ENCODE measurements around the gene NAA50.

Gene NAA50

GRCh38 chr3:113685124-113685523, 60.9 kb downstream of the NAA50 start:
- DNase-seq (ENCODE audit: low spot score): no peak
- in situ Hi-C loops (cut with MboI; ENCODE audit: low pct_unique_long_range_greater_than_20kb, low sequenced_read_pairs, unreplicated experiment): no loop called here
- TF ChIP-seq, protein P1, sequence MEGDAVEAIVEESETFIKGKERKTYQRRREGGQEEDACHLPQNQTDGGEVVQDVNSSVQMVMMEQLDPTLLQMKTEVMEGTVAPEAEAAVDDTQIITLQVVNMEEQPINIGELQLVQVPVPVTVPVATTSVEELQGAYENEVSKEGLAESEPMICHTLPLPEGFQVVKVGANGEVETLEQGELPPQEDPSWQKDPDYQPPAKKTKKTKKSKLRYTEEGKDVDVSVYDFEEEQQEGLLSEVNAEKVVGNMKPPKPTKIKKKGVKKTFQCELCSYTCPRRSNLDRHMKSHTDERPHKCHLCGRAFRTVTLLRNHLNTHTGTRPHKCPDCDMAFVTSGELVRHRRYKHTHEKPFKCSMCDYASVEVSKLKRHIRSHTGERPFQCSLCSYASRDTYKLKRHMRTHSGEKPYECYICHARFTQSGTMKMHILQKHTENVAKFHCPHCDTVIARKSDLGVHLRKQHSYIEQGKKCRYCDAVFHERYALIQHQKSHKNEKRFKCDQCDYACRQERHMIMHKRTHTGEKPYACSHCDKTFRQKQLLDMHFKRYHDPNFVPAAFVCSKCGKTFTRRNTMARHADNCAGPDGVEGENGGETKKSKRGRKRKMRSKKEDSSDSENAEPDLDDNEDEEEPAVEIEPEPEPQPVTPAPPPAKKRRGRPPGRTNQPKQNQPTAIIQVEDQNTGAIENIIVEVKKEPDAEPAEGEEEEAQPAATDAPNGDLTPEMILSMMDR (IDR thresholded peaks at IDR 0.05; ENCODE audit: extremely low read depth, insufficient read depth, missing control alignments): no peak

DNA sequence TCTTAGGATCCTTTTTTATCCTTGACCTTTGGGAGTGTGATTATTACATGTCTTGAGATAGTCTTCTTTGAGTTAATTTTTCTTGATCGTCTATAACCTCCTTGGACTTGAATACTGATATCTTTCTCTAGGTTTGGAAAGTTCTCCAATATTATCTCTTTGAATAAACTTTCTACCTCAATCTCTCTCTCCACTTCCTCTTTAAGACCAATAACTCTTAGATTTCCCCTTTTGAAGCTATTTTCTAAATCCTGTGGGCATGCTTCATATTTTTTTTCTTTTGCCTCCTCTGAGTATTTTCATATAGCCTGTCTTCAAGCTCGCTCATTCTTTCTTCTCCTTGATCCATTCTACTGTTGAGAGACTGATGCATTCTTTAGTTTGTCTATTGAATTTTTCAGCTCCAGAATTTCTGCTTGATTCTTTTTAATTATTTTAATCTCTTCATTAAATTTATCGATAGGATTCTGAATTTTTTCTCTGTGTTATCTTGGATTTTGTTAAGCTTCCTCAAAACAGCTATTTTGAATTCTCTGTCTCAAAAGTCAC, 61.7 kb downstream of the NAA50 start:
- DNase-seq (ENCODE audit: low spot score): no peak
- TF ChIP-seq, protein P1 (IDR thresholded peaks at IDR 0.05; ENCODE audit: extremely low read depth, insufficient read depth, missing control alignments): no peak
- in situ Hi-C loops (cut with MboI; ENCODE audit: low pct_unique_long_range_greater_than_20kb, low sequenced_read_pairs, unreplicated experiment): no loop called here

GRCh38 chr3:113678773-113679172, 67.3 kb downstream of the NAA50 start:
- in situ Hi-C loops (cut with MboI; ENCODE audit: low pct_unique_long_range_greater_than_20kb, low sequenced_read_pairs, unreplicated experiment): no loop called here
- TF ChIP-seq, protein P1 (IDR thresholded peaks at IDR 0.05; ENCODE audit: extremely low read depth, insufficient read depth, missing control alignments): no peak
- DNase-seq (ENCODE audit: low spot score): no peak

GRCh38 chr3:113677737-113678136, 68.3 kb downstream of the NAA50 start:
- DNase-seq (ENCODE audit: low spot score): no peak
- TF ChIP-seq, protein P1 (IDR thresholded peaks at IDR 0.05; ENCODE audit: extremely low read depth, insufficient read depth, missing control alignments): no peak
- in situ Hi-C loops (cut with MboI; ENCODE audit: low pct_unique_long_range_greater_than_20kb, low sequenced_read_pairs, unreplicated experiment): no loop called here

- no peak for DNase-seq (ENCODE audit: low spot score)
- TF ChIP-seq, protein P1 (IDR thresholded peaks at IDR 0.05; ENCODE audit: extremely low read depth, insufficient read depth, missing control alignments): no peak
- in situ Hi-C loops (cut with MboI; ENCODE audit: low pct_unique_long_range_greater_than_20kb, low sequenced_read_pairs, unreplicated experiment): no loop called here
Measured at GRCh38 chr3:113676261-113676660, 69.8 kb downstream of the NAA50 start.

GRCh38 chr3:113673593-113673992, 72.5 kb downstream of the NAA50 start:
- DNase-seq (ENCODE audit: low spot score): no peak
- TF ChIP-seq, protein P1 (IDR thresholded peaks at IDR 0.05; ENCODE audit: extremely low read depth, insufficient read depth, missing control alignments): no peak
- in situ Hi-C loops (cut with MboI; ENCODE audit: low pct_unique_long_range_greater_than_20kb, low sequenced_read_pairs, unreplicated experiment): no loop called here

DNA sequence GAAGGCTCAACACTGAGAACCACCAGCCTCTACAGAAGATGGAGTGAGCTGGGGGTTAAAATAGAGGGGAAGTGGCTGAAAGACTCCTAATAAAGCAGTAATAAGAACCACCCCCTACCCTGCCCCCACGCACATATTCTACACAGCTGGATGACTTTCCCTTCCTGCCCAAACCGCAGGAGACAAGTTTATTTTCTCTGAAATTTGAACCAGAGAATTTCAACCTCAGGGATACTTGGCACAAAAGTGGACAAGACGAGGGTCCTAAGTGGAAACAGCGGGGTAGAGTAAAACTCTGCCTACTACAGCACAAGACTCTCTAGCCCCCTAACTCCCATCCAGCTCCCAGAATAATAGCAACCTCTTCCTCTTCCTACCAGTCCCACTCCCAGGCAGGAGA, 78.0 kb downstream of the NAA50 start:
- DNase-seq (ENCODE audit: low spot score): no peak
- in situ Hi-C loops (cut with MboI; ENCODE audit: low pct_unique_long_range_greater_than_20kb, low sequenced_read_pairs, unreplicated experiment): no loop called here
- TF ChIP-seq, protein P1 (IDR thresholded peaks at IDR 0.05; ENCODE audit: extremely low read depth, insufficient read depth, missing control alignments): no peak
